GM19043 (cell line): ENCODE measurements around the gene SLC29A1.
A peak's percentile ranks its signal among the peaks of the same experiment; 100 is the strongest.
"Not testable (repeated sequence)": the region's sequence is repeated elsewhere in the genome, so short reads cannot be mapped to it uniquely, and the experiment has no call there.

Experiments used
- ATAC-seq: cut with Tn5 transposase; IDR thresholded peaks from one replicate; pipeline ENCODE4 v1.9.1; 2021; ENCODE audit warnings: low read depth; ENCODE audit not compliant: unreplicated experiment

Gene SLC29A1

GRCh38 chr6:44223319-44224028, at the start of gene SLC29A1:
Gene SLC29A1 (plus strand): TSS chr6:44223595. CDS start chr6:44227314, 3,719 bp downstream.
- ATAC-seq, result peak; percentile 38

GRCh38 chr6:44176130-44176761, 47.1 kb upstream of the SLC29A1 start:
- no peak for ATAC-seq

- peak; percentile 55 for ATAC-seq
Observed at GRCh38 chr6:44176762-44177509, 46.5 kb upstream of the SLC29A1 start.

GRCh38 chr6:44177691-44178423, 45.5 kb upstream of the SLC29A1 start:
- no peak for ATAC-seq

- ATAC-seq, result no peak
Observed at GRCh38 chr6:44178424-44179071, 44.8 kb upstream of the SLC29A1 start.

- no peak for ATAC-seq
Observed at GRCh38 chr6:44179072-44179536, 44.3 kb upstream of the SLC29A1 start.

- no peak for ATAC-seq
Observed at GRCh38 chr6:44179648-44180047, 43.7 kb upstream of the SLC29A1 start.

- no peak for ATAC-seq
Observed at GRCh38 chr6:44180406-44180805, 43.0 kb upstream of the SLC29A1 start.

- no peak for ATAC-seq
Observed at GRCh38 chr6:44180886-44181285, 42.5 kb upstream of the SLC29A1 start.

GRCh38 chr6:44181784-44182183, 41.6 kb upstream of the SLC29A1 start:
- not testable (repeated sequence) for ATAC-seq

- ATAC-seq, result no peak
Observed at GRCh38 chr6:44182911-44183390, 40.4 kb upstream of the SLC29A1 start.

- no peak for ATAC-seq
Observed at GRCh38 chr6:44183783-44184182, 39.6 kb upstream of the SLC29A1 start.

GRCh38 chr6:44185356-44185755, 38.0 kb upstream of the SLC29A1 start:
- not testable (repeated sequence) for ATAC-seq

- ATAC-seq, result no peak
Observed at GRCh38 chr6:44185953-44186634, 37.3 kb upstream of the SLC29A1 start.

- ATAC-seq, result no peak
Observed at GRCh38 chr6:44186635-44187025, 36.8 kb upstream of the SLC29A1 start.

GRCh38 chr6:44188819-44189218, 34.6 kb upstream of the SLC29A1 start:
- no peak for ATAC-seq

- no peak for ATAC-seq
Observed at GRCh38 chr6:44189257-44189656, 34.1 kb upstream of the SLC29A1 start.

- ATAC-seq, result no peak
Observed at GRCh38 chr6:44190715-44191114, 32.7 kb upstream of the SLC29A1 start.

- no peak for ATAC-seq
Observed at GRCh38 chr6:44192428-44193041, 30.9 kb upstream of the SLC29A1 start.
